Fibroblast of lung (primary cell): ENCODE data around the gene C12orf76.

Experiments used
- EZH2 ChIP-seq: IDR thresholded peaks from 2 replicates; pipeline ENCODE4 v1.5.1; 2012; ENCODE audit warnings: low read length, control low read depth, mild to moderate bottlenecking; ENCODE audit errors: missing control alignments
- TF ChIP-seq, protein P1 (sequence below), 2 donors: IDR thresholded peaks in 1 of 2; conservative IDR thresholded peaks in 1 of 2; 1 replicate in 1 of 2; 2 replicates in 1 of 2; pipeline ENCODE4 v1.5.1; 2011 to 2012; ENCODE audit warnings: low read length in 2 of 2, control low read depth in 1 of 2, inconsistent platforms in 1 of 2, low read depth in 1 of 2, mild to moderate bottlenecking in 1 of 2

GRCh38 chr12:110050927-110051326 is 2.6 kb upstream of the C12orf76 start:
- TF ChIP-seq, protein P1, sequence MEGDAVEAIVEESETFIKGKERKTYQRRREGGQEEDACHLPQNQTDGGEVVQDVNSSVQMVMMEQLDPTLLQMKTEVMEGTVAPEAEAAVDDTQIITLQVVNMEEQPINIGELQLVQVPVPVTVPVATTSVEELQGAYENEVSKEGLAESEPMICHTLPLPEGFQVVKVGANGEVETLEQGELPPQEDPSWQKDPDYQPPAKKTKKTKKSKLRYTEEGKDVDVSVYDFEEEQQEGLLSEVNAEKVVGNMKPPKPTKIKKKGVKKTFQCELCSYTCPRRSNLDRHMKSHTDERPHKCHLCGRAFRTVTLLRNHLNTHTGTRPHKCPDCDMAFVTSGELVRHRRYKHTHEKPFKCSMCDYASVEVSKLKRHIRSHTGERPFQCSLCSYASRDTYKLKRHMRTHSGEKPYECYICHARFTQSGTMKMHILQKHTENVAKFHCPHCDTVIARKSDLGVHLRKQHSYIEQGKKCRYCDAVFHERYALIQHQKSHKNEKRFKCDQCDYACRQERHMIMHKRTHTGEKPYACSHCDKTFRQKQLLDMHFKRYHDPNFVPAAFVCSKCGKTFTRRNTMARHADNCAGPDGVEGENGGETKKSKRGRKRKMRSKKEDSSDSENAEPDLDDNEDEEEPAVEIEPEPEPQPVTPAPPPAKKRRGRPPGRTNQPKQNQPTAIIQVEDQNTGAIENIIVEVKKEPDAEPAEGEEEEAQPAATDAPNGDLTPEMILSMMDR (conservative IDR thresholded peaks at IDR 0.05 in 1 of 2, IDR thresholded peaks at IDR 0.05 in 1 of 2; ENCODE audit: low read depth in 1 of 2, low read length in 2 of 2): no peak
- TF ChIP-seq EZH2: no peak
